NCI-H748 (cell line): ENCODE results near the gene TPM2.

Source experiments
- DNase-seq: peaks from one replicate; lab custom pipeline; 2025; ENCODE audit not compliant: unreplicated experiment; lab: John Stamatoyannopoulos, UW

The TPM2 gene

DNA sequence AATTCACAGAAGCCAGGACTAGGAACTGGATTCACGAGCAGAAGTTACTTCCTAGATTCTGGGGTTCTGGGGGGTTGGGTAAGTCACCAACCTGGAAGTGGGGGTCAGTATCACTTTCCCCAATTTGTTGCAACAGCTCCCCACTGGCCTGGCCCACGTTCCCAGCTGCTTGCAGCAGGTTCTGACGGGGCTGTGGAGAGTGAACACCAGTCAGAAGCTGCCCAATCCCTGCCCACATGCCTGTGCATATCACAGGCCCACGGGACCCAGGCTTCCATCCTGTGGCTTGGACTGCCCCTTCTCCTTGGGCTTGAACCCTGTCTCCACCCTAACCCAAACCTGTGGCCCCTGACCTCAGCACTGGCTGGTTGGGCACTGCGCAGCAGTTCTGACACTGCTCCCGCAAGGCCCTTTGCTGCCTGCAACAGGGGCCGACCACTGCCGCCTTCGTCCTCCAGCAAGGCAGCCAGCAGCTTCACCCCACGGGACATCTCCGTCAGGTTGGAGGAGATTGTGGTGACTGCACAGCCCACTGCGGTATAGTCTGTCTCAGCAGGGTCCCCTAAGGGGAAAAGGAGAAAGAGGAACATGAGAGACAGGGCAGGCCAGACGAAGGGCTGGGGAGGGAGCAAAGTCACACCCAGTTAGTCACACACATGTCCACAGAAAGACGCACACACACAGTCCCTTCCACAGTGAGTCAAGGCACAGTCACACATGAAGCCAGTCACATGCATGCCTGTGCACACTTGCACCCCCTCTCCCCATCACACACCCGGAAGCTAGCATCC is 29.2 kb upstream of the TPM2 start:
- no peak for DNase-seq

DNA sequence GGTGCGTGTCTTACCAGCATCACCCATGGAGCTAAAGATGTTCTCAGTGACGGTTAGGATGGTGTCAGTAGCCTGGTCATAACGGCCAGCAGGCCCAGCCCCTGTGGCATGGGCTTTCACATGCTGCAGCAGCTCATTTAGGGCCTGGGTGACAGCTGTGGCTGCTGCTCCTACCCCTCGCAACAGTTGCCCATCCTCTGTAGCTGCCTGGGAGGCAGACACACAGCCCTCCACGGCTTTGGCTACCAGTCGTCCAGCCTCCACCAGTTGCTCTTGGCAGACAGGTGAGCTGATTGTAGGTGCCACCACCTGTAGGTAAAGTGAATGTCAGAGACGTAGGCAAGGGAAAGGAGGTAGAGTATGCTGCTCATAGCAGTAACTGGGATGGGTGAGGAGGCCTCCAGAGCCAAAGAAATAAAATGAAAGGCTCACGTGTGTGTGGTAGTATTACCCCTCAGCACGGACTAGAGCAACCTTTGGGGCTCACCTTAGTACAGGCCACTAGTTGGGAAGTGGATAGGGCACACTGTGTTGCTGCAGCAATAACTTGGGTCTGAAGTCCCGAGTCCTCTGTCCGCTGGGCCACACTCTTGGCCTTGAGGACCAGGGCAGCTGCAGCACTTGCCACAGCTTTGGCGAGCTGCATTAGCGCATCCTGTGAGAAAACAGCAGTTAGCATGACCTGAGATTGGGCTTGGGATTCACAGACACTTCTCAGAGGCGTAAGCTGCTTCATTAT is 27.6 kb upstream of the TPM2 start:
- no peak for DNase-seq

DNA sequence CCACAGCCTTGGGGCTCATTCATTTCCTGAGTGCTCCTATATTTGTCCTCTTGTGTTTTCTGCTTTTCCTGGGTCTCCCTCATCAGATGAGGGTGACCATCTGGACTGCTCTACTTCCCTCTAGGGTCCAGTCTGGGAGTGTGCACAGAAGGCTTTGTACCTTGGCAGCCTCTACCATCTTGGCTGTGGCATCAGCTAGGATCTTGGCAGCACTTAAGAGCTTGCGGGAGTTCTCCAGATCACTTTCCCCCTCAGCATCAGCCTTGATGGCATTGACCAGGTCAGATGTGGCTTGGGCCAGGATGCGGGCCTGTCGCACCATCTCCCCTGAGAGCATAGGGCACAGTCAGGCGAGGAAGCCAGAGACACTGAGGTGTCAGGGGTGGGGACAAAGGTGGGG is 26.5 kb upstream of the TPM2 start:
- DNase-seq, result no peak

DNA sequence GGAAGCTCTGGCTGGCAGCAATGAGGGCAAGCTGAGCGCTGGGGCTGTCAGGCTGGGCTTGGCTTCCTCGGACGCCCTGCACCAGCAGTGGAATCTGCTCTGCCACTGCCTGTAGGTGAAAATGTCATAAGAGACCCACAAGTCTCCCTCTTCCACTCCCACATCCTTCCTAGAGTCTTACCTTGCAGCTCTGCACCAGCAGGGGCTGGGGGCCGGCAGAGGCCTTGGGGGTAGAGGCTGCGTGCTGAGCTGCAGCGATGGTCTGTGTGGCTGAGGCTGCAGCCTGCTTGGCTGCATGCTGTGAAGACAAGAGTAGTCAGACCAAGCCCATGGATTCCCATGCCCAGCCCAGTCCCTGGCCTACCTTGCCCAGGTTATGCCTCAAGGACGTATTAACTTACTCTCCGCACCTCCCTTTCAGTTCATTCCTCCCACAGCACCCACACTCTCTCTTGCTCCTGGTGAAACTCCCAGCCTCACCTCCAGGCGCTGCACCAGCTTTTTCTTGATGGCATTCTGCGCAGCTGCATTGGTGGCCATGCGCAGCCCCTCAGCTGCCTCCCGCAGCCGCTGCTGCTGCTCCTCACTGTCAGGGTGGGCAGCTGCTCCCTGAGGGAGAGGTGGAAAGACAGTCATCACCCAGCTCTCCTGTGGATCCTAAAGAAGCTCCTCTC is 25.0 kb upstream of the TPM2 start:
- no peak for DNase-seq

DNA sequence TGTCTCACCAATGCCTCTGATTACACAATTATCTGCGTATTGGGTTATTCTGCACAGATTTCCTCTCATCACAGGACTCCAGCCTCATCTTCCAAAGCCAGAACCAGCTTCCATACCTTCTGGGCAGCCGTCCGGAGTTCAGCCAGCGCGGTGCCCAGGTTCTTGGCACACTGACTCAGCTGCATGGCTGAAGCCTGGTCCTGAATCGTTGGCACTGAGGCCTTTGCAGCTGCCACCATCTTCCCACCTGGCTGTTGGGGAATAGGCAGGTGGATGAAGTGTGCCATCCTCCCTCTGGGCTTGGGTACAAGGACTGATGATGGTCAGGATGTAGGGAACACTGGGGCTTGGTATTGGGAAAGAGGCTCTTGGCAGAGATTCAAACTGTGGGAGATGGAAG is 24.4 kb upstream of the TPM2 start:
- no peak for DNase-seq

DNA sequence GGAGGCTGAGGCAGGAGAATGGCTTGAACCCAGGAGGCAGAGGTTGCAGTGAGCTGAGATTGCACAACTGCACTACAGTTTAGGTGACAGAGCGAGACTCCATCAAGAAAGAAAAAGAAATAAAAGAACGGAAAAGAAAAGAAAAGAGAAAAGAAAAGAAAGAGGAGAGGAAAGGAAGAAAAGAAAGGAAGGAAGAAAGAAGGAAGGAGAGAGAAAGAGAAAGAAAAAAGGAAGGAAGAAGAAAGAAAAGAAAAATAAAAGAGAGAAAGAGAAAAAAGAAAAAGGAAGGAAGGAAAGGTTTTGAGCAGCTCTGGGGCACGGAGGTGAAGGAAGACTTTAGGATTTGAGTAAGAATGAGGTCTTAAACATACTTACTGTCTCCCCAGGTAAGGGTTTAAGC is 23.9 kb upstream of the TPM2 start:
- DNase-seq, result no peak

DNA sequence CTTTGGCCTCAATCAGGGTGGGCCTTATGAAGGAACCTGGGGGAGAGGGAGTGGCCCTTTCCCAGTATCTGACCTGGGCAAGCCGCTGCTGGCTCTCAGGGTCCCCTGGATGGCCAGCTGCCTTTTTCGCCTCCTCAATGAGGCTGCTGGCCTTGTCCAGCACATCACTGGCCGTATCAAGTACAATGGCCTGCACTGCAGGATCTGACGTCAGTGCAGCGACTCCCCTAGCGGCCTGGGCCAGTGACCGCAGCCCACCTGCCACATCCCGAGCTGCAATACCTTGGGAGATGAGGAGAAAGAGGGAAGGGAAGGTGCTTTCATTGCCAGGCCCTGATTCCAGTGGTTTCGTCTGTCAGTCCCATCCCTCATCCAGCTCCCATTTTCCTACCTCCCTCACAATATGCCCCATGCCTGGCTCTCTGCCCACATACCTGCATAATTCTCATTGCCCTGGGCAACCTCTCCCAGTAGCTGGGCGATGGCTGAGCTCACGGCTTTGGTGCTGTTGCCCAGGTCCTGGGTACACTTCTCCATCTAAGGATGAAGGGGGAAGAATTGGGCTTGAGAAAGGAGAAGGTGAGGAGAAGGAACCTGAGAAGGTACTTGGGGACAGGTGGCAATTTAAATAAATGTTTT is 23.2 kb upstream of the TPM2 start:
- DNase-seq, result no peak

DNA sequence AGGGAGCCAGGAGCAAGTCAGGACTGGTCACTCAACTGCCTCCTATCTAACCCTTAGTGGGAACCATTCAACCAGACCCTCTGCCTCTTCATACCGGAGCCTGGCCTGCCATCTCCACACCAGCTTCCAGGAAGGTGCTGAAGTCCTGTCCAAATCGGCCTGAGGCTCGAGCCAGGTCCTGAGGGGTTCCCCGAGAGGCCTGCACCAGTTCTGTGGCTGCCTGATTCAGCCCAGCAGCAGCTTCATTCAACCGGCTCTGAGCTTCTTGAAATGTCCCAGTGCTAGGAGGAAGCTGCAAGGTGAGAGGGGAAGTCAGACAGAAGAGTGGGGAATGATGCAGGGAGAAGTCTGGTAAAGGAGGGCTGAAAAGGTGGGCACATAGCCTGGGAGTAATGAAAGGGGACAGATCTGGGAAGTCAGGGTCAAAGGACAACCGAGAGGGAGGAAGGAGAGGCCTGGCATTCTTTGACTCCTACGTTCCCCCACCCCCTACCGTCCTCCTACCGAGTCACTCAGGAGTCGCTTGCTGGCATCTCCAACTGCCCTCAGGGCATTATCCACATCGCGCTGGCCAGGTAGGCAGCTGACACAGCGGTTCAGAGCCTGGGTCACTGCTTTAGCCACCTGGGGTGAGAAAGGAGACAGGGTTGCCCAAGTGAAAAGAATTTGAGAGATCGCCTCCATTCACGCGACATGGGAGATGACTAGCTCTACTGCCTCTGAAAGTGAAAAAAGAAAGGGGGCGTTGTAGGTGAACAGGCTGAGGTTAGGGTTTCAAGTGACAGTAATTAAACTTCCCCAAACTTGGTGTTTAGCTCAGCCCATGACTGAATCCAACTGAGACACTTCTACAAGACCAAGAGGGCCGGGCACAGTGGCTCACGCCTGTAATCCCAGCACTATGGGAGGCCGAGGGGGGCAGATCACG is 22.0 kb upstream of the TPM2 start:
- no peak for DNase-seq

DNA sequence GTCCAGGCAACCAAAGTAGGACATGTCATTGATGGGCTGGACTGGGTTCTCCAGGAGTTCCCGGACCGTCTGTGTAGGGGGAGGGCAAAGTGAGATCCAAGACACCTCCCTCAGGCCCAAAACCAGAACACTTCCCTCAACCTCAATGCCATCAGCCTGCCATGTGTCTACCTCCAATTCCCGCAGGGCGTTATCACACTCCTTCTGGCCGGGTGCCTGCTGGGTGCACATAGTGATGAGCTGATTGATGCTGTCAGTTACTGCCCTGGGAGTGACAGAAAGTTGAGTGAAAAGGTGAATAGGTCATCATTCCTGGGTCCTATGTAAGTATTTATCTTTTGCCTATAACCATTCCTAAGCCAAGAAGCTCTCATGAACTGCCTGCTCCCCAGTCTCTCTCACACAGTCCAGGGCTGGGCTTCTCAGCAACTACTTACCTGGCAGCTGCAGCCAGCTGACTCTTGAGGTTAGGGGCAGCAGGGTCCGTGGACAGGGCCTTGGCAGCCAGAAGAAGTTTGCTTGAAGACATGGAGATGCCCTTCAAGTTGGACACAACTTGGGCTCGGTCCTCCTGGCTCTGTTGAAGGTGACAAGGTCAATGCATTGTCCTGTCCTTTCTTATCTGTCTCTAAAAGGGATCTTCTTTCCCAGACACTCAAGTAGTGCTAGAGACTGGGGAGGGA is 21.2 kb upstream of the TPM2 start:
- DNase-seq, result no peak

DNA sequence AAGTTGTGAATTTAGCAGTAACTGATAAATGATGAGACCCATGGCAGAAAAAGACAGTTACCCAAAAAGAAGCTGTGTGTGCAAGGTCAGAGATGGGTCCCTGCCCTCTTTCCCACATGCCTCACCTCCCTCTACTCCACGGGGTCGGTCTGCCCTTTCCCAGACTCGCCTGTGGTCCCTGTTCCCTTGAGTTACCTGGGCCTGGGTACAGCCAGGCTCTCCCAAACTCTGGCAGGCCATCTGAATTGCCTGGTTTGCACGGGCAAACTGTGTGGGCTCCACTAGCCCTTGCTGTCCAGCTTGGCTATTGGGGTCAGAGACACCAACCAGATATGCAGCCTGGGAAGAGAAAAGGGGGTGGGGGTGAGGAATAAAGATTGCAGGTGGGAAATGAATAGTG is 18.4 kb upstream of the TPM2 start:
- no peak for DNase-seq

DNA sequence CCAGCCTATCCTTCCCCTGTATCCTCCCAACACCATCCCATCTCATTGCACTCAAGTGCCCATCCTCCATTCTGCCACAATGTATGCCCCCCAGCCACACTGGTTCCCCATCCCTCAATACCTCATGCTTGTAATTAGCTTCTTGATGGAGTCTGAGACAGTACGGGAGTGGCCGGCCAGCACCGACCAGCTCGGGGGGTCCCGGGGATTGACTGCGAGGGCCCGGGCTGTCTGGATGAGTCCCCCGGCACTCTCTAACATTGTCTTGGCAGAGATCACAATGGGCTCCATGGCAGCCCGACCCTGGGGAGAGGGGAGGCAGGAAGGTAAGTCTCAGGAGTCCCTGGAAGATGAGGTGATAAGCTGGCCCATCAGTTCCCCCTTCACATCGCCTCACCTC is 17.2 kb upstream of the TPM2 start:
- no peak for DNase-seq

DNA sequence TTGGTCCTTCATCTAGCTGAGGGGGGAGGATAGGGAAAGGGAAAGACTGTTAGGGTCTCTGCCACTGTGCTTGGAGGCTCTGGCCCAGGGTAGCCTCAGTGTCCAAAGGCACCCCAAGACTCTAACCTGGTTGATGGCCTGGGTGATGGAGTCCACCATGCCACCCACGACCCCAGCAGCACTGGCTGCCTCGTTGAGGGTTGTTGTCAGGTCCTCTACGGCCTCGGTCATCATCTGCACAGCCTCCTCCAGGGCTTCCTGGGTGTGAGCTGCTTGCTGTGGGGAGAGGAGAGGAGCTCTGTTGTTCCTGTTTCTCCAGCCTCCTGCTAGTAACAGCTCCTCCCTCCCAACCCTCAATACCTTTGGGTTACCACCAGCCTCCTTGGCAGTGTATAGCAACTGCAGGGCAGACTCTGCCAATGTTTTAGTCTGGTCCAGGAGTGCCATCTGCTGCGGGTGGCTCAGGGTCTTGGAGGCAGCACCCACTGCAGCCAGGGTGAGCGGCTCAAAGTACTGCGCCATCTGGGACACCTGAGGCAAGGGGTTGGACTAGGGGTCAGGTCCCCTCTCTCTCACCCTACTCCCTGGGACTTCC is 16.2 kb upstream of the TPM2 start:
- no peak for DNase-seq

DNA sequence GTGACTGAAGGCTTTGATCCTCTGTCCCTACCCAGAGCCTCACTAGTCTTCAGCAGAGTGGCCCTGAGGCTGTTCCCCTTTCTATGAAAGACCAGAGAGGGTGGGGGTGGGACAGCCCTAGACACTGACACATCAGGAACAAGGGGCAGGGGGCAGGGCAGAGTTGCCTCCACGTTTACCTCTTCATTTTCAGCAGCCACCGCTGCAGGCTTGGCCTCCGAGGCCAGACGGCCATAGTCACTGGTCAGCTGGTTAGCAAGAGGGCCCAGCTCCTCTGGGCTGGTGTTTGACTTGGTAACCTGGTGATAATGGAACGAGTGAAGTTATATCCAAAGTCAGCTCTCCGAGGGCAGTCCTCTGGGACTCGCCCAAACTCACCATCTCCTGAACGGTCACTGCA is 15.6 kb upstream of the TPM2 start:
- DNase-seq, result no peak

DNA sequence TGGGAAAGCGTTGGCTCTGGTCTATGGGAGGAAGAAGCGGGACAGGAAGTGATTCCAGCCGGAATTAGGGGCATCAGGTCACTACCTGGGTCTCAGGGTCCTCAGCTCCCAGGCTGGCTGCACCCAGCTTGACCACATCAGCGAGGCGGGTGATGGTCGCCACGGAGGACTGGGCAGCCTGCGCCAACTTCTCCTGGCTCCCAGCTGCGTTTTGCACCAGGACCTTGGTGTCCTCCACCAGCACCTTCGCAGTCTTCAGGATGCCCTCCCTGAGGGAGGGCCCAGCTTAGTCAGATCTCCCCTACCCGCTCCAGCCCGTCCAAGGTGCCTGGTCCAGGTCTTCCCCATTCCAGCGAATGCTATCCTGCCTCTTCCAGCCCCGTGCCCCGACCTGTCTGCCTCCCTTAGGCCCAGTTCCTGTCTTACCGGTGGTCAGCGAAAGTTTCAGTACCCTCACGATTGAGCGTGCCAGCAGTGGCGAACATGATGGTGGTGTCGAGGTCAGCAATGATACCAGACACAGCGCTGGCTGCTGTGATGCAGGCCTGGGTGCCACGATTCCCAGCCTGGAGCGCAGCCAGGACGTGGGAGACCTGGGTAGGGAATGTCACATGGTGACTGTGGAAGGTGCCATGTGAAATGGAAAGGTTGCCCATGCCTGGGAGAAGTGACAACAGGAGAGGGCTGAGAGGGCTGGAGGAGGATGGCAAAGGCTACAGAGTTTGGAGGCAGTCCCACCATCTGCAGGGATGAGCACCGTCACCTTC is 14.4 kb upstream of the TPM2 start:
- DNase-seq, result no peak

DNA sequence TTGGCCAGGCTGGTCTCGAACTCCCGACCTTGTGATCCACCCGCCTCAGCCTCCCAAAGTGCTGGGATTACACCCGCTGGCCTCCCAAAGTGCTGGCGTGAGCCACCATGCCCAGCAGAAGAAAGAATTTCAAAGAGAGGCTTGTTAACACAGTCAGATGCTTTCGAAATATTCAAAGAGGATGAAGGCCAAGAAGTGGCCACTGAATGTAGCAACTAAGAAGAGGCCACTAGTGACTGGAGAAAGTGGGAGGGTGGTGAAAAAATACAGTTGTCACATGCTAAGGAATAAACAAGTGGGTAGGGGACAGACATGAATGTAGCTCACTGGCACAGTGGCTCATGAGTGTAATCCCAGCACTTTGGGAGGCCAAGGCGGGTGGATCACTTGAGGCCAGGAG is 13.0 kb upstream of the TPM2 start:
- DNase-seq, result no peak

DNA sequence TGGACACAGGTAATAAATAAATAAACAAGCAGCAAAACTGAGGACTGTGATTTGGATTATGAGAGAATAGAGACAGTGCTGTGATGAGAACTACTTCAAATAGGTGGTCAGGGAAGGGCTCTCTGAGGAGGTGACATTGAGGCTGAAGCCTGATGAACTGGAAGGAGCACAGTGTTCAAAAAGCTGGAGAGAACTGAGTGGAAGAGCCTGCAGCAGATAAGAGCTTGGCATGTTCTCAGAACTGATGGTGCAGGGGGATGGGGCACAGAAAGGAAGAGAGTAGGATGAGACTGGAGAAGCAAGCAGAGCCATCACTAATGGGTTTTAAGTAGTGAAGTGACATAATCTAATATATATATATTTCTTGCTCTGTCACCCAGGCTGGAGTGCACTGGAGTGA is 11.2 kb upstream of the TPM2 start:
- DNase-seq, result no peak

DNA sequence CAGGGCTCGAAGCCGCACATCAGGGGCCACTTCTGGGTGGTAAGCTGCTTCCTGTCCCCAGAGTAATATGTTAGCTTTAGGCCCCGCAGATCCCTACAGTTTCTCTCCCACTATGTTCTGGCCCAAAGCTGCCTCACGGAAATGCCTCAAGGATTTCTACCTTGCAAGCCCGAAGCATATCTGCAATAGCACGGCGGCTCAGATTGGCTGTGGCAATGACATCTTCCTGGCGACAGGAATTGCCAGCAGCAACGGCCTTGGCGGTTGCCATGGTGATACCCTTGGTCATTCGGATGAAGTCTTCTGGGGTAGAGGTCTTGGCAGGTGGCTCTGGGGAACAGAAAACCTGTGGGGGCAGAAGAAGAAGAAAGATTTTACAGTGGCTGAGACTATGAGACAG is 10.3 kb upstream of the TPM2 start:
- no peak for DNase-seq

DNA sequence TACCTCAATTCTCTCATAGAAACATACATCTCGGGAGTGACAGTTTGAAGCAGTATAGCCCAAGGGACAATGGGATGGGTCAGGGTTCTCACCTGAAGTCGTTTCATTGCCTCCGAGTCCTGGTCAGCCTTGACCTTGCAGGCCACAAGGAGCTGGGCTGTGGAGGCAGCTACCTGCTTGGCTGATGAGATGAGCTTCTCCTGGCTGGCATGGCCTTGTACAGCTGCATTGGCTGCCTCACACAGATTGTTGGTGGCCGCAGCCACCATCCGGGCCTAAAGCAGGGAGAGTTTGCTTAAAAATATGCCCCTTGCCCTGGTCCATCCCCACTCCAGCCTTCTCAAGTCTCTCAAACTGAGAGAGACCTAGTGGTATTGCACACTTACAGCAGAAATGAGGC is 8.5 kb upstream of the TPM2 start:
- DNase-seq, result no peak

DNA sequence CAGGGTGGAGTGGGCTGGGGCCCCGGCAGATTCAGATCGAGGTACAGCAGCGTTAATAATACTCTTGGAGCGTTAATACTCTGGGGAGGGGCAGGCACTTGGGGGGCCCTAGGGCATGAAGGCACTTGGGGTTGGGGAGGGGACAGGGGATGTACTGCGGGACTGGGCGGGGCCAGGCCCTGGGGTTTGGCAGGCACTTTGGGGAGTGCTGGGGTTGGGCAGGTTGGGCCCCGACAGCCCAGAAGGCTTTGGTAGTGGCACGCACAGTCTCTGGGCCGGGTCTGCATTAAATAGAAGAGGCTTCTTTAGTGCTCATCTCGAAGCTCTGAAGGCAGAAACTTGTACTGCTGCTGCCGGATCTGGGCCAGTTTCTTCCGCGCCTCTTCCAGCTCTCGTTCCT is 7.8 kb upstream of the TPM2 start:
- DNase-seq, result no peak
